Measurements from ENCODE around the gene ACTR3C. TPM values are rescaled to one million over a fixed set of nuclear protein-coding genes. Genes with fewer than 3 reads are reported as not detected.

ACTR3C gene
- polyA plus RNA-seq, 1 of the 3 experiments (the other 2 are of a cell fraction) = 0.35 TPM

DNA sequence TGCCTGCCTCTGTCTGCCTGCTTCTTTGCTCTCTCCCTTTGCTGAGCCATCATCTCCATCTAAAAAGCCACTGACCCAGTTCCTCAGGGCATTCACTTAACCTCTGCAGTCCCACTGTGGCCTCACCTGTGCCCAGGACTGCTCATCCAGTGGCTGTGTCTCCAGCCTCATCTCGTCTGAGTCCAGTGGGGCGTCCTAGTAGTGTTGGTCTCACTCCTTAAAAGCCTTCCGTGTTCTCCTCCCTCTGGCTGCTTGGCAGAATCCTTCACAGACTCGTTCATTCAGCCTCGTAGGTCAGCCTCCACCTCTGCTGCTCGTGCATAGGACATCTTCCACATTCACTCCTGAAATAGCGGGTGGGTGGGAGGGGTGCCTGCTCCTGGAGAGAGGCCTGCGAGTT, 10.8 kb upstream of the ACTR3C start:
- no peak overlapping the region for H3K9ac ChIP-seq
- WGBS (ENCODE audit: low lambda C conversion rate) = 48% methylated on average over 8 of the region's 8 CpGs

DNA sequence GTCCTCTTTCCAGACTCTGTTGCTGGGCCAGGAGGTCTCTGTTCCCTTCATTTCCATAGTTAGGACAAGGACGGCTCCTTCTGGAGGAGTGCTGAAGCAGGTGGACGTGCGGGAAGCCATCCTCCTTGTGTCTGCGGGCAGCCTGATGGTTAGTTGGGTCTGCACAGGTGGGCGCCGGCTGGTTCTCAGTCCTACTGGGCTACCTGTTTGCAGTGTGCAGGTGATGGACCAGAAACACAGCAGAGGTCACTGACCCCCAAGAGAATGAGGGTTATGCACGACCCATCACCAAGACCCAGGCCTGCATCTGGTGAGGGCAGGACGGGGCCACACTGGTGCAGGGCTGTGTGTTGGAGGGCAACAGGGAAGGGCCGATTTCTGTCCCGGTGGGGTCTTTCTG, 10.3 kb upstream of the ACTR3C start:
- Histone ChIP-seq H3K27me3 (ENCODE audit: insufficient read depth) (no peaks in the 10 kb centered on the region), H3K36me3 (replicated peaks in 1 of 2; ENCODE audit: control insufficient read depth in 1 of 2, insufficient read depth in 2 of 2, low read length in 1 of 2) (no peaks in the 10 kb centered on the region), H3K9ac (no peak overlapping the region), H2AFZ (ENCODE audit: low read depth) (no peak overlapping the region), H3K9me2 (no peaks in the 10 kb centered on the region), H3K4me1 (ENCODE audit: control insufficient read depth in 1 of 2, insufficient read depth in 2 of 2, low read depth in 1 of 2, low read length in 1 of 2) (no peaks in the 10 kb centered on the region; a peak in 1 of 4 replicates), H3K4me3 (ENCODE audit: low read depth in 2 of 2, low read length in 1 of 2) (no peak overlapping the region), H3F3A (replicated peaks; ENCODE audit: insufficient read depth) (no peaks in the 10 kb centered on the region), H3K4me2 (no peak overlapping the region), H3K9me3 (no peaks in the 10 kb centered on the region), H3K79me2 (ENCODE audit: insufficient read depth) (no peaks in the 10 kb centered on the region), H4K20me1 (ENCODE audit: insufficient read depth) (no peaks in the 10 kb centered on the region), H3K27ac (ENCODE audit: low read depth in 2 of 2, low read length in 1 of 2) (no peak overlapping the region)
- no peak for DNase-seq
- 79% methylated on average over 7 of the region's 10 CpGs for WGBS (ENCODE audit: low lambda C conversion rate)
- POLR2A ChIA-PET = no interaction called here
- no peak for TF ChIP-seq NFIC (IDR thresholded peaks at IDR 0.05; ENCODE audit: borderline replicate concordance)
- CTCF ChIA-PET = no interaction called here

More for the DNA sequence above, 10.8 kb upstream of the ACTR3C start:
- H2AFZ ChIP-seq (ENCODE audit: low read depth) = no peak overlapping the region
- no peaks in the 10 kb centered on the region for H3F3A ChIP-seq (replicated peaks; ENCODE audit: insufficient read depth)
- H3K4me1 ChIP-seq (ENCODE audit: control insufficient read depth in 1 of 2, insufficient read depth in 2 of 2, low read depth in 1 of 2, low read length in 1 of 2) = no peaks in the 10 kb centered on the region; a peak in 1 of 4 replicates
- no peaks in the 10 kb centered on the region for H4K20me1 ChIP-seq (ENCODE audit: insufficient read depth)
- H3K9me2 ChIP-seq = no peaks in the 10 kb centered on the region
- no peak overlapping the region for H3K4me2 ChIP-seq
- H3K79me2 ChIP-seq (ENCODE audit: insufficient read depth) = no peaks in the 10 kb centered on the region
- POLR2A ChIA-PET = no interaction called here
- H3K9me3 ChIP-seq = no peaks in the 10 kb centered on the region
- CTCF ChIA-PET = interaction anchor here (1.3 to 1.5 kb wide), 2 partner anchors 11 to 115 kb away, joined by 4 to 6 read pairs; no protein-coding TSS in a partner anchor
- no peaks in the 10 kb centered on the region for H3K36me3 ChIP-seq (replicated peaks in 1 of 2; ENCODE audit: control insufficient read depth in 1 of 2, insufficient read depth in 2 of 2, low read length in 1 of 2)
- TF ChIP-seq RAD21 (IDR thresholded peaks at IDR 0.05; ENCODE audit: low read length) (no peak), NRF1 (IDR thresholded peaks at IDR 0.05; ENCODE audit: low read depth, low read length) (no peak)
- H3K27ac ChIP-seq (ENCODE audit: low read depth in 2 of 2, low read length in 1 of 2) = no peak overlapping the region
- H3K4me3 ChIP-seq (ENCODE audit: low read depth in 2 of 2, low read length in 1 of 2) = no peak overlapping the region
- no peak for DNase-seq
- no peaks in the 10 kb centered on the region for H3K27me3 ChIP-seq (ENCODE audit: insufficient read depth)

DNA sequence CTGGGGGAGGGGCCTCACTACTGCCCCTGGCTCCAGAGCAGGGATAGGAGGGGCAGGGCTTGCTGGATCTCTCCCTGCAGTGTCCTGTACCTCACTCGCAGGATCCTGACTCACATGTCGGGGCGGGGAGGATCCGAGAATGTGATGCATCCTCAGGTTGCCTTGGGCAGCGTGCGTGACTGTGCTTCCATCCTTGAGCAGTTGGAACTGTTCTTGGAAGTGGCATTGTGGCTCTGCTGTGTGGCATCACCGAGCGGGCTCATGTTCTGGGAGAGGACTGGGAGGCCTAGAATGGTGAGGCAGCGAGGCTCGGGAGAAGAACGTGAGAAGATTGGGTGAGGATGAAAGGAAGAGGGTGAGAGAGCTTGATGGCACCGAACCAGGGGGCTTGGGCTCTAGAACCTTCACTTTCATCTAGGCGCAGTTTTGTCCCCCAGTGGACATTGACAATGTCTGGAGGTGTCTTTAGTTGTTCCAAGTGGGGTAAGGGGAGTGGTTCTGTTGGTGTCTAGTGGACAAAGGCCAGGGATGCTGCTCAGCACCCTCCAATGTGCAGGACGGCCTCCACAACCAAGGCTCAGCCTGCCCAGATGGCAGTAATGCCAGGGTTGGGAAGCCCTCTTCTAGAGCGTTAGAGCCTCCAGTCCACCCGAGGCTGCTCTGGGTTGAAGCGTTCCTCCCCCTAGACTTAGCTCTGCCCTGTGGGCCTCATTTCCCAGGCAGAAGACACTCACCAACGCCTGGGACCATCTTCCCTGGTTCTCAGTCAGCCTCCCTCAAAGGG, 9.7 kb upstream of the ACTR3C start:
- H3F3A ChIP-seq (replicated peaks; ENCODE audit: insufficient read depth) = no peaks in the 10 kb centered on the region
- TF ChIP-seq, protein P1, sequence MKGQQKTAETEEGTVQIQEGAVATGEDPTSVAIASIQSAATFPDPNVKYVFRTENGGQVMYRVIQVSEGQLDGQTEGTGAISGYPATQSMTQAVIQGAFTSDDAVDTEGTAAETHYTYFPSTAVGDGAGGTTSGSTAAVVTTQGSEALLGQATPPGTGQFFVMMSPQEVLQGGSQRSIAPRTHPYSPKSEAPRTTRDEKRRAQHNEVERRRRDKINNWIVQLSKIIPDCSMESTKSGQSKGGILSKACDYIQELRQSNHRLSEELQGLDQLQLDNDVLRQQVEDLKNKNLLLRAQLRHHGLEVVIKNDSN (IDR thresholded peaks at IDR 0.05; ENCODE audit: borderline replicate concordance, low read depth) = no peak
- TF ChIP-seq RFX5 (IDR thresholded peaks at IDR 0.05; ENCODE audit: low read length) (no peak), SIN3A (IDR thresholded peaks at IDR 0.05; ENCODE audit: borderline replicate concordance, low read depth, low read length) (no peak), JUND (IDR thresholded peaks at IDR 0.05) (no peak), TEAD4 (IDR thresholded peaks at IDR 0.05; ENCODE audit: borderline replicate concordance, insufficient read depth) (no peak)
- TF ChIP-seq, protein P2, sequence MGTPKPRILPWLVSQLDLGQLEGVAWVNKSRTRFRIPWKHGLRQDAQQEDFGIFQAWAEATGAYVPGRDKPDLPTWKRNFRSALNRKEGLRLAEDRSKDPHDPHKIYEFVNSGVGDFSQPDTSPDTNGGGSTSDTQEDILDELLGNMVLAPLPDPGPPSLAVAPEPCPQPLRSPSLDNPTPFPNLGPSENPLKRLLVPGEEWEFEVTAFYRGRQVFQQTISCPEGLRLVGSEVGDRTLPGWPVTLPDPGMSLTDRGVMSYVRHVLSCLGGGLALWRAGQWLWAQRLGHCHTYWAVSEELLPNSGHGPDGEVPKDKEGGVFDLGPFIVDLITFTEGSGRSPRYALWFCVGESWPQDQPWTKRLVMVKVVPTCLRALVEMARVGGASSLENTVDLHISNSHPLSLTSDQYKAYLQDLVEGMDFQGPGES (IDR thresholded peaks at IDR 0.05; ENCODE audit: low read depth, low read length) = no peak
- POLR2A ChIA-PET = no interaction called here
- no peaks in the 10 kb centered on the region for H3K36me3 ChIP-seq (replicated peaks in 1 of 2; ENCODE audit: control insufficient read depth in 1 of 2, insufficient read depth in 2 of 2, low read length in 1 of 2)
- H2AFZ ChIP-seq (ENCODE audit: low read depth) = no peak overlapping the region
- no peaks in the 10 kb centered on the region for H3K27me3 ChIP-seq (ENCODE audit: insufficient read depth)
- H3K4me1 ChIP-seq (ENCODE audit: control insufficient read depth in 1 of 2, insufficient read depth in 2 of 2, low read depth in 1 of 2, low read length in 1 of 2) = no peaks in the 10 kb centered on the region
- CTCF ChIA-PET = no interaction called here
- no peaks in the 10 kb centered on the region for H3K9me3 ChIP-seq
- H3K79me2 ChIP-seq (ENCODE audit: insufficient read depth) = no peaks in the 10 kb centered on the region
- no peaks in the 10 kb centered on the region for H4K20me1 ChIP-seq (ENCODE audit: insufficient read depth)
- no peak overlapping the region for H3K27ac ChIP-seq (ENCODE audit: low read depth in 2 of 2, low read length in 1 of 2)
- H3K9ac ChIP-seq = no peak overlapping the region
- WGBS (ENCODE audit: low lambda C conversion rate) = 84% methylated on average over 18 of the region's 18 CpGs
- no peak overlapping the region for H3K4me2 ChIP-seq
- DNase-seq = no peak
- no peak overlapping the region for H3K4me3 ChIP-seq (ENCODE audit: low read depth in 2 of 2, low read length in 1 of 2)
- H3K9me2 ChIP-seq = no peaks in the 10 kb centered on the region
